HG02840 (cell line): Measurements from ENCODE around the gene SYNPR.

Experiments used
- ATAC-seq: cut with Tn5 transposase; IDR thresholded peaks from one replicate; pipeline ENCODE4 v1.9.1; 2021; ENCODE audit warnings: mild to moderate bottlenecking, moderate library complexity, moderate number of reproducible peaks; ENCODE audit not compliant: unreplicated experiment, low FRiP score

The SYNPR gene

GRCh38 chr3:63462732-63463131, 184.6 kb downstream of the SYNPR start:
- no peak for ATAC-seq

GRCh38 chr3:63467392-63467791, 189.3 kb downstream of the SYNPR start:
- ATAC-seq: no peak

- no peak for ATAC-seq
These were observed 192.6 kb downstream of the SYNPR start for GRCh38 chr3:63470745-63471144.

- ATAC-seq: no peak
These were observed 193.7 kb downstream of the SYNPR start for GRCh38 chr3:63471781-63472180.

- no peak for ATAC-seq
These were observed 195.6 kb downstream of the SYNPR start for GRCh38 chr3:63473641-63474166.

GRCh38 chr3:63474828-63475518, 196.9 kb downstream of the SYNPR start:
- no peak for ATAC-seq

- no peak for ATAC-seq
These were observed 199.5 kb downstream of the SYNPR start for GRCh38 chr3:63477494-63478129.

GRCh38 chr3:63478990-63479660, 201.0 kb downstream of the SYNPR start:
- ATAC-seq: no peak

- no peak for ATAC-seq
These were observed 201.5 kb downstream of the SYNPR start for GRCh38 chr3:63479661-63480035.

- no peak for ATAC-seq
These were observed 203.5 kb downstream of the SYNPR start for GRCh38 chr3:63481627-63482026.

- ATAC-seq: no peak
These were observed 204.2 kb downstream of the SYNPR start for GRCh38 chr3:63482341-63482740.

- no peak for ATAC-seq
These were observed 214.4 kb downstream of the SYNPR start for GRCh38 chr3:63492464-63492863.

GRCh38 chr3:63493101-63493500, 215.0 kb downstream of the SYNPR start:
- no peak for ATAC-seq

- ATAC-seq: no peak
These were observed 216.5 kb downstream of the SYNPR start for GRCh38 chr3:63494646-63495045.

- ATAC-seq: no peak
These were observed 219.5 kb downstream of the SYNPR start for GRCh38 chr3:63497641-63498040.

GRCh38 chr3:63500196-63500595, 222.1 kb downstream of the SYNPR start:
- ATAC-seq: no peak

- no peak for ATAC-seq
These were observed 230.2 kb downstream of the SYNPR start for GRCh38 chr3:63508305-63508704.

- no peak for ATAC-seq
These were observed 230.7 kb downstream of the SYNPR start for GRCh38 chr3:63508771-63509170.

- no peak for ATAC-seq
These were observed 235.7 kb downstream of the SYNPR start for GRCh38 chr3:63513791-63514190.

GRCh38 chr3:63514678-63515077, 236.6 kb downstream of the SYNPR start:
- ATAC-seq: no peak

GRCh38 chr3:63519426-63519825, 241.3 kb downstream of the SYNPR start:
- ATAC-seq: no peak

- no peak for ATAC-seq
These were observed 243.5 kb downstream of the SYNPR start for GRCh38 chr3:63521657-63522056.
